GM12891 (cell line): Measurements from ENCODE around the gene KIF4B.

Experiments
- PAX5 ChIP-seq: IDR thresholded peaks from 2 replicates; pipeline ENCODE4 v1.6.1; 2011; ENCODE audit warnings: low read length, moderate library complexity, mild to moderate bottlenecking; ENCODE audit not compliant: insufficient read depth, severe bottlenecking
- POLR2A ChIP-seq: IDR thresholded peaks from 2 replicates; pipeline ENCODE4 v1.6.1; 2011; ENCODE audit warnings: low read depth, low read length, control low read depth
- POLR2AphosphoS5 ChIP-seq: IDR thresholded peaks from 2 replicates; pipeline ENCODE4 v1.6.1; 2011; ENCODE audit warnings: low read depth, low read length, control low read depth
- SPI1 ChIP-seq: IDR thresholded peaks from 2 replicates; pipeline ENCODE4 v1.6.1; 2011; ENCODE audit warnings: low read depth, low read length, control low read depth
- TAF1 ChIP-seq: IDR thresholded peaks from 2 replicates; pipeline ENCODE4 v1.6.1; 2011; ENCODE audit warnings: low read depth, low read length, control low read depth

DNA sequence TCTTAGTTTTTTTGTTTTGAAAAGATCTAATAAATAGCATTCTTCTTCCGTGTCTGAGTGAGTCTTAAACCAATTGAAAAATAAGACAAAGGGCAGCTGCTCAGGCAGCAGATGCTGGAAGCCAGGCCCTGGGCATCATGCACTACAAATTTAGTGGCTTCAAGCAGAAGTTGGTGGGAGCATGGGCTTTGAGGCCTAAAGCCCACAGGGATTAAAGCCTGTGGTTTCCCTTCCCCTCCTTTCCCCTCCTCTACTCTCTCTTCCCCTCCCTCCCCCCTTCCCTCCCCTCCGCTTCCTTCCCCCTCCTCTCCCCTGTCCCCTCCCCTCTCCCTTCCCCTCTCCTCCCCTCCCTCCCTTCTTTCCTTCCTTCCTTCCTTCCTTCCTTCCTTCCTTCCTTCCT, 20.1 kb upstream of the KIF4B start:
- TF ChIP-seq POLR2AphosphoS5 (no peak), TAF1 (no peak), POLR2A (no peak), SPI1 (no peak), PAX5 (no peak)
